Activated naive CD4-positive, alpha-beta T cell treated with anti-CD3 and anti-CD28 coated beads, Interleukin-2, amount 50 U/mL, for 24 hours (primary cell): ENCODE data around the gene CFB.

Source experiments
- H3K27ac Mint-ChIP-seq: one replicate; pipeline ENCODE4 v1.8.0; 2021; ENCODE audit warnings: mild to moderate bottlenecking, mixed read lengths
- H3K27me3 Mint-ChIP-seq: one replicate; pipeline ENCODE4 v1.8.0; 2021; ENCODE audit warnings: mixed read lengths
- H3K36me3 Mint-ChIP-seq: one replicate; pipeline ENCODE4 v1.8.0; 2021; ENCODE audit warnings: mixed read lengths
- H3K4me1 Mint-ChIP-seq: one replicate; pipeline ENCODE4 v1.8.0; 2021; ENCODE audit warnings: mixed read lengths
- H3K4me3 Mint-ChIP-seq: one replicate; pipeline ENCODE4 v1.8.0; 2021; ENCODE audit warnings: mild to moderate bottlenecking, mixed read lengths
- H3K9me3 Mint-ChIP-seq: one replicate; pipeline ENCODE4 v1.8.0; 2021; ENCODE audit warnings: mixed read lengths

The CFB gene

GRCh38 chr6:31945507-31946369 lies at the start of gene CFB:
Gene CFB (plus strand): TSS chr6:31946095. CDS start chr6:31946222, 127 bp downstream.
- peak within 1 kb of the TSS; percentile 23 for H3K27ac Mint-ChIP-seq
- peaks cover 4% of the 10 kb centered on the region for H3K4me1 Mint-ChIP-seq
- H3K27me3 Mint-ChIP-seq: peaks cover 2% of the 10 kb centered on the region
- H3K4me3 Mint-ChIP-seq: no peak within 1 kb of the TSS
- no peaks in the 10 kb centered on the region for H3K9me3 Mint-ChIP-seq
- no peaks in the 10 kb centered on the region for H3K36me3 Mint-ChIP-seq

- peak overlapping the region; percentile 94 for H3K27ac Mint-ChIP-seq
- no peaks in the 10 kb centered on the region for H3K27me3 Mint-ChIP-seq
- H3K36me3 Mint-ChIP-seq: peaks cover 2% of the 10 kb centered on the region
- no peaks in the 10 kb centered on the region for H3K9me3 Mint-ChIP-seq
- peaks cover 30% of the 10 kb centered on the region for H3K4me1 Mint-ChIP-seq
- peak overlapping the region; percentile 85 for H3K4me3 Mint-ChIP-seq
These were observed 49.4 kb upstream of the CFB start for GRCh38 chr6:31896493-31896855.

DNA sequence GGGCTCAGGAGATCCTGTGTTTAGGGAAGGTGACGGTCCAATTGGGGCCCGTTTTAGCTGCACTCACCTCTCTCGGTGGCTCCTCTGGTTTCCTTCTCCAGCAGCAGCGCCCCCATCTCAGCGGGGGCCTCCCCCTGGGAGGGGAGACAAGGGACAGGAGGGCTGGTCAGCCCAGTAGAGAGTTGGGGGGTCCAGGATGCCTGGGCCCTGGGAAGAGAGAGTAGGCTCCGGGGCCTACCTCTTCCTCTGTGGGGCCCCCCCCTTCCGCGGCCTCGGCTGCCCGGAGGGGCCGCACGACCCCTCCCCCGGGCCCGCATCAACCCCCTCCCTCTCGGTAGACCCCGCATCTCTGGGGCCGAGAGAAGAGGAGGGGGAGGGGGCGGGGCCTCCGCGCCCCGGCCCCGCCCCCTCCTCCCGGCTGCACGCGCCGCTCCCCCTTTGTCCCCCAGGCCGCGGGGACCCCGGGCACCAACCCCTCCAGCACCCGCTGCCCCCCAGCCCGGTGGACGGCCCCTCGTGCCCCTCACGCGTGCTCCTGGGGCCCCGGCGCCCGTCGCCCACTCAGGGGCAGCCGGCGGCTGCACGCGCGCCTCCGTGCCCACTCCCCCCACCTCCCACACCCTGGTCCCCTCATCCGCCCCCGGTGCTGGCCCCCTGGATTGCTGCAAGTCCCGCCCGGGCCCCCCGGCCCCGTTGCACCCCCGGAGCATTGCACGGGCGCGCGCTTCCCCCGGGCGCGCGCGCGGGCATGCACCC lies 48.9 kb upstream of the CFB start:
- Mint-ChIP-seq H3K4me3 (peak overlapping the region; percentile 85), H3K27ac (peak overlapping the region; percentile 94), H3K36me3 (peaks cover 1% of the 10 kb centered on the region), H3K4me1 (peaks cover 30% of the 10 kb centered on the region), H3K27me3 (no peaks in the 10 kb centered on the region), H3K9me3 (no peaks in the 10 kb centered on the region)

- peaks cover 35% of the 10 kb centered on the region for H3K4me1 Mint-ChIP-seq
- no peaks in the 10 kb centered on the region for H3K36me3 Mint-ChIP-seq
- H3K4me3 Mint-ChIP-seq: peak within 1 kb of the TSS; percentile 93
- H3K27ac Mint-ChIP-seq: peak within 1 kb of the TSS; percentile 94
- H3K27me3 Mint-ChIP-seq: no peaks in the 10 kb centered on the region
- no peaks in the 10 kb centered on the region for H3K9me3 Mint-ChIP-seq
These were observed 48.1 kb upstream of the CFB start, which contains the start of gene EHMT2 for GRCh38 chr6:31897612-31898382. Gene EHMT2 (minus strand): TSS chr6:31897698. CDS start chr6:31897677, 21 bp downstream.

GRCh38 chr6:31898383-31899011 lies 47.4 kb upstream of the CFB start:
- Mint-ChIP-seq H3K9me3 (no peaks in the 10 kb centered on the region), H3K4me3 (peak overlapping the region; percentile 93), H3K4me1 (peaks cover 39% of the 10 kb centered on the region), H3K27me3 (no peaks in the 10 kb centered on the region), H3K27ac (peak overlapping the region; percentile 90), H3K36me3 (no peaks in the 10 kb centered on the region)

- Mint-ChIP-seq H3K27me3 (no peaks in the 10 kb centered on the region), H3K4me3 (peak overlapping the region; percentile 80), H3K4me1 (peaks cover 39% of the 10 kb centered on the region), H3K9me3 (no peaks in the 10 kb centered on the region), H3K27ac (peak overlapping the region; percentile 85), H3K36me3 (no peaks in the 10 kb centered on the region)
These were observed 46.7 kb upstream of the CFB start for GRCh38 chr6:31899215-31899614.

DNA sequence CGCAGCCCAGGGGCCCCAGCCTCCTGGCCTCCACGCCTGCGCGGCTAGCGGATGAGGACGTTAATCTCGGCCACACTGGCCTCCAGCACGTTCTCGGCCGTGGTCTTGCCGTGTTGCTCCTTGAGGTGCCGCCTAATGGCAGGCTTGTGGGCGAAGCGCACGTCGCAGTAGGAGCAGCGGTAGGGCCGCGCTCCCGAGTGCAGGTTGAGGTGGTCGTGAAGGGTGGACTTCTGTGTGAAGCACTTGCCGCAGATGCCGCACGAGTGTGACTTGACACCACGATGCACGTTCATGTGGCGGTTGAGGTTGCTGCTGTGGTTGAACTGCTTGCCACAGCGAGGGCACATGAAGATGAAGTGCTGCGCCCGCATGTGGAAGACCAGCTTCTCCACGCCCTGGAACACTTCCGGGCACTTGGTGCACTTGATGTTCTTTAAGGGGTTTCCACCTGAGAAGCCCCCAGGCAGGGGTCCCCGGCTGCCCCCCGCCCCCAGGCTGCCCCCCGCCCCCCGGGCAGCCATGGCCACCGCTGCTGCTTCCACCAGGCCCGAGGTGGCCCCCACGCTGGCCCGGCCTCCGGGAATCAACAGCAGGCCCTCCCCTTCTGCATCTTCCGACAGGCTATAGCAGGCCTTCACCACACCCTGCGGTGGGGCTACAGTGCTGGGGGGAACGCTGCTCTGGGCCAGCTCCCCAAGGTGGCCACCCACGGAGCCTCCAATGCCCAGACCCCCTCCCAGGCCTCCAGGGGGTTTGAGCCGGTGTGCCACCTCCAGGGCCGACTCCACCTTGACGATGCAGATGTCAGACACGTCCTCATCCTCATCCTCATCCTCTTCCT lies 45.8 kb upstream of the CFB start:
- Mint-ChIP-seq H3K27me3 (no peaks in the 10 kb centered on the region), H3K27ac (no peak overlapping the region), H3K4me3 (peak overlapping the region; percentile 80), H3K4me1 (peaks cover 39% of the 10 kb centered on the region), H3K36me3 (no peaks in the 10 kb centered on the region), H3K9me3 (no peaks in the 10 kb centered on the region)

DNA sequence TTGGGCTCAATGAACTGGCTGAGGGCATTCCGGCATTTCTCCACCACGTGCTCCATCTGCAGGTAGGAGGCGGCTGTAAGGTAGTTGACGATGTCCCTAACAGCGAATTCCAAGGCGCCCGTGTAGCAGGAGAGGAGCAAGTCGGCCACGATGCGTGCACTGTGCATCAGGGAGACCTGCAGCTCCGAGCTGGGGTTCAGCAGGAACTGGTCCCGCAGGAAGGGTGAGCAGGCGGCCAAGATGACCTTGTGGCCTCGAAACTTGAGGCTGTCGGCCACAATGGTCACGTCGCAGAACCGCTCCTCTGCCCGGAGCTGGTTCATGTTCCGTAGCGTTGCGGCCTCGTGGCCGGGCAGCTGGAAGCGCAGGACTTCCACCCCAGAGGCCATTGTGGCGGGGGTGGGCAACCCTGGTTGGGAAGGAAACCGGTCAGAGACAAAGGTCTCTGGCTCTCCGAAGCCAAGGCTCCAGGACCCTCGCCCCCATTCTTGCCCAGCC lies 44.9 kb upstream of the CFB start:
- peak overlapping the region; percentile 47 for H3K4me3 Mint-ChIP-seq
- H3K27ac Mint-ChIP-seq: no peak overlapping the region
- no peaks in the 10 kb centered on the region for H3K36me3 Mint-ChIP-seq
- H3K4me1 Mint-ChIP-seq: peaks cover 35% of the 10 kb centered on the region
- no peaks in the 10 kb centered on the region for H3K9me3 Mint-ChIP-seq
- H3K27me3 Mint-ChIP-seq: no peaks in the 10 kb centered on the region

GRCh38 chr6:31901415-31901952 lies 44.4 kb upstream of the CFB start:
- H3K36me3 Mint-ChIP-seq: no peaks in the 10 kb centered on the region
- no peaks in the 10 kb centered on the region for H3K9me3 Mint-ChIP-seq
- H3K4me1 Mint-ChIP-seq: peaks cover 30% of the 10 kb centered on the region
- peak overlapping the region; percentile 47 for H3K4me3 Mint-ChIP-seq
- no peak overlapping the region for H3K27ac Mint-ChIP-seq
- H3K27me3 Mint-ChIP-seq: no peaks in the 10 kb centered on the region

DNA sequence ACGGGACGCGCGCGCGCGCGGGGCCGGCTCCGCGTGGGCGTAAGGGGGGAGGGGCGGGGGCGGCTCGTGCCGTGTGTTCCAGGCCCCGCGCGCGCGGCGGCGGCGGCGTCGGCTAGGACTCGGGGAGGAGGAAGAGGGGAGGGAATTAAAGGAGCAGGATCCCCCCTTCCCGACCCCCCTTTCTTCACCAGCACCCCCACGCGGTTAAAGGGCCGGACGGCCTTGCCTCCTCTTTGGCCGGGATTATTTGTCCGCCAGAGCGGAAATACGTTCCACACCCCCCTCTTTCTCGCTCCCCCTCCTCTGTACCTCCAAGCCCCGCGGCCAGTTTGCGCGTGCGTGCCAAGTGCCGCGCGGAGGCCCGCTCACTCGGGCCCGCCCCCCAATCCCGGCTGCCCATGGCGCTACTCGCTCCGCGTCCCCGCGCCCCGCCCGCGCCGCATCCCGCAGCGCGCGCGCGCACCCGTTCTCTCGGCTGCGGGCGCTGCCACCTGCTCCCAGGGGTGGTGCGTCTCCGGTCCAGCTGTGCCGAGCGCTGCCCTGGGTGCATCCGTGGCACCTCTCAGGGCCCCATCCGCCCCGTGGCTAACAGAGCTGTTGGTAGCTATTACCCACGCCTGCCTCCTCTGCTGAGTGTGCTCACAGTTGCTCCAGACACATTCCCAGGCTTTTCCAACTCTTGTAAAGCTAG lies 43.8 kb upstream of the CFB start, which contains the start of gene ZBTB12:
TSS of gene ZBTB12 (minus strand) at position 134 of the 691 bp plus-strand sequence. CDS start 781 bp downstream, outside the sequence.
- H3K36me3 Mint-ChIP-seq: no peaks in the 10 kb centered on the region
- H3K4me3 Mint-ChIP-seq: peak within 1 kb of the TSS; percentile 84
- H3K9me3 Mint-ChIP-seq: no peaks in the 10 kb centered on the region
- peaks cover 27% of the 10 kb centered on the region for H3K4me1 Mint-ChIP-seq
- no peaks in the 10 kb centered on the region for H3K27me3 Mint-ChIP-seq
- H3K27ac Mint-ChIP-seq: peak within 1 kb of the TSS; percentile 92

DNA sequence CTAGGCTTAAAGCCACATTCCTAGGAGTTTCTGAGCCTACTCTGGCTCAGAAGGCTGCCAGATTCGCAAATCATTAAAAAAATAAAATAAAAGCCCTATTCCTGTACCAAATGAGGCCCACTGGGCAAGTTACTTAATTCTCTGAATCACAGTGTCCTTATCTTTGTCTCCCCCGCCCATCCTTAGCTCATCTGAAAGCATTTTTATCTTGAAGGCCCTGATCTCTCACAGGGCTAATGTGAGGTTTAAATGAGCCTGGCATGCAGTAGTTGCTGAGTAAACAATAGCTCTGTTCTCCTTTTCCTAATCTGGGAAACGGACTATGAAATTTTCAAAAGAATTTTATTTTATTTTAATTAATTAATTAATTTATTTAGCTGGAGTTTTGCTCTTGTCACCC lies 41.9 kb upstream of the CFB start:
- H3K4me1 Mint-ChIP-seq: peaks cover 20% of the 10 kb centered on the region
- H3K4me3 Mint-ChIP-seq: no peak overlapping the region
- H3K9me3 Mint-ChIP-seq: no peaks in the 10 kb centered on the region
- no peaks in the 10 kb centered on the region for H3K27me3 Mint-ChIP-seq
- no peaks in the 10 kb centered on the region for H3K36me3 Mint-ChIP-seq
- H3K27ac Mint-ChIP-seq: no peak overlapping the region

- peaks cover 9% of the 10 kb centered on the region for H3K4me1 Mint-ChIP-seq
- H3K27ac Mint-ChIP-seq: no peak overlapping the region
- no peaks in the 10 kb centered on the region for H3K27me3 Mint-ChIP-seq
- no peak overlapping the region for H3K4me3 Mint-ChIP-seq
- no peaks in the 10 kb centered on the region for H3K36me3 Mint-ChIP-seq
- no peaks in the 10 kb centered on the region for H3K9me3 Mint-ChIP-seq
These were observed 40.9 kb upstream of the CFB start for GRCh38 chr6:31905041-31905440.

DNA sequence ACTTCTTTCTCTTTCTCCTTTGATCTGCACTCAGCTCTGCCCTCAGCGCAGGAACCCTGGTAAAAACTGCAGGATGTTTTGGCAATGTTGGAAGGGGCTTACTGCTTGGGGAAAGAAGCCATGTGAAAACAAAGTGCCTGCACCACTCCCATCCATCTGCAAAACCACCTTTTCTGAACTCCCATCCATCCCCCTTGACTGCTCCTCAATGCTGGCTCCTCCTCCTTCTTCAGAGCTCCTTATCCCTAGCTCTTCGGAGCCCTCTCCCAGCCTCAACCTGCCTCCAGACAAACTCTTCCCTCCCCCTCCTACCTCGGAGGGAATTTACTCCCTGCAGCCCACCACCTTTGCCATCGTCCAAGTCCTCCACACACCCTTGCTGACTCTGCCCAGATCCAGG lies 39.8 kb upstream of the CFB start:
- no peaks in the 10 kb centered on the region for H3K27me3 Mint-ChIP-seq
- no peak overlapping the region for H3K4me3 Mint-ChIP-seq
- no peaks in the 10 kb centered on the region for H3K36me3 Mint-ChIP-seq
- H3K4me1 Mint-ChIP-seq: peaks cover 12% of the 10 kb centered on the region
- H3K9me3 Mint-ChIP-seq: no peaks in the 10 kb centered on the region
- H3K27ac Mint-ChIP-seq: no peak overlapping the region
